HFF-Myc (cell line): ENCODE data around the gene ZNF784.

Experiments used
- DNase-seq: peaks from one replicate; pipeline ENCODE4 v3.0.0-alpha.2; 2011; ENCODE audit warnings: low read depth; ENCODE audit errors: extremely low read depth
- H3K4me3 ChIP-seq: replicated peaks from 2 replicates; pipeline ENCODE4 v1.5.1; 2011; ENCODE audit warnings: low read depth, mild to moderate bottlenecking, control low read depth, low read length
- CTCF ChIP-seq: IDR thresholded peaks from 2 replicates; pipeline ENCODE4 v1.5.1; 2012; ENCODE audit warnings: mild to moderate bottlenecking, low read depth, low read length, control low read depth; ENCODE audit errors: missing control alignments

The ZNF784 gene

DNA sequence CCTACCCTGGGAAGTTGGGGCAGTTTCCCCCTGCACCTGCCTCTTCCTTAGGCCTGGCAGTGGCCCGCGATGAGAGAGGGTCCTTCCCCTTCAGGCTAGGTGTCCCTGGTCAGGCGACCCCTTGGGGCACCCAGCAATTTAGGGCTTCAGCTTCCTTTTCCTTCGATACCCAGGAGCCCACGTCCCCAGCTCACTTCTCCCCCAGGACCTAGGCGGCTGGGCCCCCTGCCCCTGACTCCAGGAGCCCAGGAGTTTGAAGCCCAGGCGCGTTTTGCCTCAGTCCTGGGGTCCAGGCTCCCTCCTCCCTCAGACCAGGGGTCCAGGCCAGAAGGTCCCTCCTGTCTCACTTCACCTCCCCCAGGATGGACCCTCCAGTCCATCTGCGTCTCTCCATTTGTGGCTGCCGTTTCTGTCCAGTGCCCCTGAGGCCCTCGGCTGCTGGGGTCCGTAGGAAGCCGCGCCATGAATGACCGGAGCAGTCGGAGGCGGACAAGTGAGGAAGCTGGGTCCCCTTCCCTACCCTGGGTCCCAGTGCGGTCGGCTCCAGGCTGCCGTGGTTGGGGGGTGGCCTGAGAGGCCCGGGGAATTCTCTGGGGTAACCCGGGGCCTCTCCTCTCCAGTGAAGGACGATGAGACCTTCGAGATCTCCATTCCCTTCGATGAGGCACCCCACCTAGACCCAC, 24.4 kb upstream of the ZNF784 start:
- DNase-seq: no peak
- peak overlapping the region; percentile 72 for H3K4me3 ChIP-seq
- TF ChIP-seq CTCF: no peak

GRCh38 chr19:55647732-55648584, 23.6 kb upstream of the ZNF784 start, which contains the start of gene CCDC106:
CCDC106 (plus strand) TSS chr19:55648212; CDS start chr19:55649047, 835 bp downstream.
- no peak for TF ChIP-seq CTCF
- peak within 1 kb of the TSS; percentile 72 for H3K4me3 ChIP-seq
- no peak for DNase-seq

- H3K4me3 ChIP-seq: peak overlapping the region; percentile 72
- no peak for TF ChIP-seq CTCF
- no peak for DNase-seq
Measured at GRCh38 chr19:55646889-55647731, 22.7 kb upstream of the ZNF784 start.

GRCh38 chr19:55645512-55645881, 21.1 kb upstream of the ZNF784 start:
- TF ChIP-seq CTCF: no peak
- H3K4me3 ChIP-seq: peak overlapping the region; percentile 87

DNA sequence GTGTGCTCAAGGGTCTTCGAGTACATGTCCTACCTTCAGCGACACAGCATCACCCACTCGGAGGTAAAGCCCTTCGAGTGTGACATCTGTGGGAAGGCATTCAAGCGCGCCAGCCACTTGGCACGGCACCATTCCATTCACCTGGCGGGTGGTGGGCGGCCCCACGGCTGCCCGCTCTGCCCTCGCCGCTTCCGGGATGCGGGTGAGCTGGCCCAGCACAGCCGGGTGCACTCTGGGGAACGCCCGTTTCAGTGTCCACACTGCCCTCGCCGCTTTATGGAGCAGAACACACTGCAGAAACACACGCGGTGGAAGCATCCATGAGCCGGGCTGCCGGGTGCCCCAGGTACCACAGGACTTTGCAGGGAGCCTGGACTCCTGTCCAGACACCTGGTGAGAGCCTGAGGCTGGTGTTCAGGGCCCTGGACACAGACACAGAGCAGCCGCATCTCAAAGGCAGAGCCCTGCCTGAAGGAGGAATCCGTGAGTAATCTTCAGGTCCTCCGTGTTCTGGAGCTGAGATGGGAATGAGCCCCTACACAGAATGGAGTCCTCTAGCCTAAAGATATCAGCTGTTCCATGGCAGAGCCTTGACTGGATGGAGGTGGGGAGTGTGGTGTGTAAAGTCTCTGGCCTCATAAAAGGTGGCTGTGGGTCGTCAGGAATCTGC, 20.6 kb upstream of the ZNF784 start:
- peak overlapping the region; percentile 87 for H3K4me3 ChIP-seq
- no peak for DNase-seq
- TF ChIP-seq CTCF: no peak

More at GRCh38 chr19:55645512-55645881, 21.1 kb upstream of the ZNF784 start:
- DNase-seq: no peak
